Neural crest cell (in vitro differentiated cells): ENCODE data around the gene CDC14A. TPM values are rescaled to one million over a fixed set of nuclear protein-coding genes. Genes with fewer than 3 reads are reported as not detected.
"Not testable (repeated sequence)": the region's sequence is repeated elsewhere in the genome, so short reads cannot be mapped to it uniquely, and the experiment has no call there.

ENCODE experiments used
- DNase-seq: peaks from one replicate; pipeline ENCODE4 v3.0.0; 2021; ENCODE audit warnings: low read depth, mixed read lengths, low spot score
- H3K27ac Mint-ChIP-seq: one replicate; pipeline ENCODE4 v1.8.0; 2021; ENCODE audit warnings: mild to moderate bottlenecking, mixed read lengths; ENCODE audit not compliant: unreplicated experiment
- H3K27me3 Mint-ChIP-seq: 2 replicates; pipeline ENCODE4 v1.8.0; 2021; ENCODE audit warnings: low read depth, mild to moderate bottlenecking, mixed read lengths
- H3K36me3 Mint-ChIP-seq: 2 replicates; pipeline ENCODE4 v1.8.0; 2021; ENCODE audit warnings: low read depth, mild to moderate bottlenecking, mixed read lengths
- H3K4me1 Mint-ChIP-seq: 2 replicates; pipeline ENCODE4 v1.8.0; 2021; ENCODE audit warnings: mixed read lengths
- H3K4me3 Mint-ChIP-seq: one replicate; pipeline ENCODE4 v1.8.0; 2021; ENCODE audit warnings: mild to moderate bottlenecking, mixed read lengths
- H3K9me3 Mint-ChIP-seq: 2 replicates; pipeline ENCODE4 v1.8.0; 2021; ENCODE audit warnings: mixed read lengths
- CTCF ChIP-seq: fragments of 200-600 bp; sonication (generic); conservative IDR thresholded peaks from 2 replicates; pipeline ENCODE4 v1.5.0; 2021; ENCODE audit warnings: antibody characterized with exemption, mild to moderate bottlenecking
- total RNA-seq: library from RNA; stranded (reverse); gene quantifications from 2 replicates; pipeline ENCODE4 v1.2.1, GENCODE V29; 2021

CDC14A gene
- total RNA-seq, 1 donor from 2014 or later, result 15.7 TPM

GRCh38 chr1:100325415-100326324, 26.6 kb upstream of the CDC14A start:
- H3K4me1 Mint-ChIP-seq, result no peaks in the 10 kb centered on the region
- no peak for DNase-seq

GRCh38 chr1:100326325-100326670, 26.0 kb upstream of the CDC14A start:
- not testable (repeated sequence) for H3K4me1 Mint-ChIP-seq, H3K36me3 Mint-ChIP-seq, DNase-seq, H3K9me3 Mint-ChIP-seq, H3K27ac Mint-ChIP-seq, H3K4me3 Mint-ChIP-seq, H3K27me3 Mint-ChIP-seq

More at GRCh38 chr1:100325415-100326324, 26.6 kb upstream of the CDC14A start:
- Mint-ChIP-seq H3K36me3 (no peaks in the 10 kb centered on the region), H3K4me3 (no peak overlapping the region), H3K9me3 (no peaks in the 10 kb centered on the region), H3K27me3 (peaks cover 3% of the 10 kb centered on the region), H3K27ac (no peak overlapping the region)
- no peak for TF ChIP-seq CTCF

GRCh38 chr1:100328133-100328532, 24.2 kb upstream of the CDC14A start:
- H3K4me1 Mint-ChIP-seq, result no peaks in the 10 kb centered on the region

GRCh38 chr1:100331146-100331545, 21.2 kb upstream of the CDC14A start:
- H3K4me3 Mint-ChIP-seq, H3K4me1 Mint-ChIP-seq, H3K36me3 Mint-ChIP-seq, H3K9me3 Mint-ChIP-seq, DNase-seq, H3K27me3 Mint-ChIP-seq, H3K27ac Mint-ChIP-seq: not testable (repeated sequence)

More at GRCh38 chr1:100328133-100328532, 24.2 kb upstream of the CDC14A start:
- no peak for TF ChIP-seq CTCF
- Mint-ChIP-seq H3K27ac (no peak overlapping the region), H3K9me3 (no peaks in the 10 kb centered on the region), H3K36me3 (no peaks in the 10 kb centered on the region), H3K4me3 (no peak overlapping the region), H3K27me3 (peaks cover 3% of the 10 kb centered on the region)
- DNase-seq, result no peak

GRCh38 chr1:100332331-100332730, 20.0 kb upstream of the CDC14A start:
- no peaks in the 10 kb centered on the region for H3K36me3 Mint-ChIP-seq
- no peak overlapping the region for H3K27ac Mint-ChIP-seq
- H3K4me3 Mint-ChIP-seq, result no peak overlapping the region
- H3K27me3 Mint-ChIP-seq, result peaks cover 4% of the 10 kb centered on the region
- H3K9me3 Mint-ChIP-seq, result no peaks in the 10 kb centered on the region
- no peak for DNase-seq
- no peaks in the 10 kb centered on the region for H3K4me1 Mint-ChIP-seq
- no peak for TF ChIP-seq CTCF

GRCh38 chr1:100335436-100335835, 16.9 kb upstream of the CDC14A start:
- Mint-ChIP-seq H3K4me1 (no peaks in the 10 kb centered on the region), H3K27me3 (peaks cover 10% of the 10 kb centered on the region), H3K27ac (no peak overlapping the region), H3K9me3 (no peaks in the 10 kb centered on the region), H3K4me3 (no peak overlapping the region), H3K36me3 (no peaks in the 10 kb centered on the region)
- no peak for TF ChIP-seq CTCF
- DNase-seq, result no peak

GRCh38 chr1:100337878-100338277, 14.4 kb upstream of the CDC14A start:
- peaks cover 10% of the 10 kb centered on the region for H3K27me3 Mint-ChIP-seq
- H3K36me3 Mint-ChIP-seq, H3K27ac Mint-ChIP-seq, H3K4me1 Mint-ChIP-seq, H3K9me3 Mint-ChIP-seq, H3K4me3 Mint-ChIP-seq, DNase-seq: not testable (repeated sequence)

- not testable (repeated sequence) for DNase-seq, H3K4me1 Mint-ChIP-seq, H3K9me3 Mint-ChIP-seq, H3K4me3 Mint-ChIP-seq, H3K27ac Mint-ChIP-seq, H3K36me3 Mint-ChIP-seq
- H3K27me3 Mint-ChIP-seq, result peaks cover 10% of the 10 kb centered on the region
Measured at GRCh38 chr1:100339735-100340134, 12.6 kb upstream of the CDC14A start.
